Lower leg skin (tissue), 3 donors: ENCODE data around the gene SORCS1.

Experiments used
- CTCF ChIP-seq, 3 donors: fragments of 450-650 bp; IDR thresholded peaks; one replicate each; pipeline ENCODE4 v1.5.1; 2016; ENCODE audit warnings: antibody characterized with exemption in 3 of 3, mild to moderate bottlenecking in 3 of 3, moderate library complexity in 2 of 3
- POLR2A ChIP-seq, 2 donors: fragments of 450-650 bp; IDR thresholded peaks; one replicate each; pipeline ENCODE4 v1.6.1; 2016 to 2017; ENCODE audit warnings: antibody characterized with exemption in 2 of 2, mild to moderate bottlenecking in 1 of 2, moderate library complexity in 1 of 2

- TF ChIP-seq CTCF (IDR thresholded peaks at IDR 0.05) (no peak), POLR2A (IDR thresholded peaks at IDR 0.05) (no peak)
Observed at GRCh38 chr10:106897719-106898118, 266.8 kb downstream of the SORCS1 start.
